Mucosa of rectum (tissue), 2 donors: ENCODE measurements around the gene TRMT112.

Experiments
- H3K27ac ChIP-seq, 2 donors: one replicate each; pipeline ENCODE4 v1.7.0; 2013; ENCODE audit warnings: inconsistent platforms in 2 of 2, low read depth in 2 of 2, low read length in 2 of 2
- H3K27me3 ChIP-seq, 2 donors: one replicate each; pipeline ENCODE4 v1.7.0; 2013; ENCODE audit warnings: low read length in 2 of 2; ENCODE audit not compliant: control insufficient read depth in 2 of 2, insufficient read depth in 2 of 2
- H3K36me3 ChIP-seq, 2 donors: one replicate each; pipeline ENCODE4 v1.7.0; 2013; ENCODE audit warnings: low read length in 2 of 2; ENCODE audit not compliant: control insufficient read depth in 2 of 2, insufficient read depth in 2 of 2
- H3K4me1 ChIP-seq, 2 donors: one replicate each; pipeline ENCODE4 v1.7.0; 2013; ENCODE audit warnings: low read length in 2 of 2, mild to moderate bottlenecking in 1 of 2; ENCODE audit not compliant: control insufficient read depth in 2 of 2, insufficient read depth in 2 of 2
- H3K4me3 ChIP-seq, 2 donors: one replicate each; pipeline ENCODE4 v1.7.0; 2013; ENCODE audit warnings: low read length in 2 of 2
- H3K9ac ChIP-seq, 2 donors: one replicate each; pipeline ENCODE4 v1.7.0; 2013; ENCODE audit warnings: low read length in 2 of 2, low read depth in 1 of 2, mild to moderate bottlenecking in 1 of 2
- H3K9me3 ChIP-seq, 2 donors: one replicate each; pipeline ENCODE4 v1.7.0; 2013; ENCODE audit warnings: low read length in 2 of 2; ENCODE audit not compliant: control insufficient read depth in 2 of 2
- donor health status: healthy.
- donor health status: Normal muscosa, but diverticular disease.

The TRMT112 gene

DNA sequence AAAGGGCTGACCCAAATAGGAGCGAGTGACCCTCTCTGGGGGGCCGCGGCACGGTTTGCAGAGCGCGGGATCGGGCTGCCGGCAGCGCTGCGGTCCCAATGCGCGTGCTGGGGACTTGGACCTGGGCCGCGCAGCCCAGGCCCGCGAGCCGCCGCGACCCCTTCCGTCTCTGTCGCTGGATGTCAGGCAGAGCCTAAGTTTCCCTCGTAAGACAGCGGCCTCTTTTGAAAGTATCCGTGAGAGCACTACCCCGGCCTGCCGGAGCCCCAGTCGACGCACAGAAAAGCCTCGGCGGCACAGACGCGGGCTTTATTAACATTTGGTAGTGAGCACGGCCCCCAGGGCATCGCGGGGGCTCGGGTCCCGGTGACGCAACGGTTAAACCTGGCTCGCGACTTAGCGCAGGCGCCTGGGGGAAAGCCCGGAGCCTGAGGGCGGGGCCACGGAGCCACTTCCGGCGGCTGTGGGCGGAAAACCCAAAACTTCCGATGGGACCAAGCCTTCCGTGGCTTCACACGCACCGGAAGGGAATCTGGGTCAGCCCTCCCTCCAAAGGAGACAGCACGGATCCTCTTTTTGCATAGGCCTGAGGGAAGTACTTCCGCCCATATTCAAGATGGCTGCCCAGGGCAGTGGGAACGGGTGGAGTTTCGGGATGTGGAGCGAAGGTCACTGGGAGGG, 47.7 kb downstream of the TRMT112 start:
- H3K4me1 ChIP-seq, result peaks cover 32 to 39% of the 10 kb centered on the region in 2 donors
- peaks cover 16% of the 10 kb centered on the region in 2 donors for H3K36me3 ChIP-seq
- peak overlapping the region; percentile 96 to 98 for H3K27ac ChIP-seq
- no peaks in the 10 kb centered on the region for H3K9me3 ChIP-seq
- H3K9ac ChIP-seq, result peak overlapping the region; percentile 84 to 92
- H3K4me3 ChIP-seq, result peak overlapping the region; percentile 83 to 96
- no peaks in the 10 kb centered on the region for H3K27me3 ChIP-seq

DNA sequence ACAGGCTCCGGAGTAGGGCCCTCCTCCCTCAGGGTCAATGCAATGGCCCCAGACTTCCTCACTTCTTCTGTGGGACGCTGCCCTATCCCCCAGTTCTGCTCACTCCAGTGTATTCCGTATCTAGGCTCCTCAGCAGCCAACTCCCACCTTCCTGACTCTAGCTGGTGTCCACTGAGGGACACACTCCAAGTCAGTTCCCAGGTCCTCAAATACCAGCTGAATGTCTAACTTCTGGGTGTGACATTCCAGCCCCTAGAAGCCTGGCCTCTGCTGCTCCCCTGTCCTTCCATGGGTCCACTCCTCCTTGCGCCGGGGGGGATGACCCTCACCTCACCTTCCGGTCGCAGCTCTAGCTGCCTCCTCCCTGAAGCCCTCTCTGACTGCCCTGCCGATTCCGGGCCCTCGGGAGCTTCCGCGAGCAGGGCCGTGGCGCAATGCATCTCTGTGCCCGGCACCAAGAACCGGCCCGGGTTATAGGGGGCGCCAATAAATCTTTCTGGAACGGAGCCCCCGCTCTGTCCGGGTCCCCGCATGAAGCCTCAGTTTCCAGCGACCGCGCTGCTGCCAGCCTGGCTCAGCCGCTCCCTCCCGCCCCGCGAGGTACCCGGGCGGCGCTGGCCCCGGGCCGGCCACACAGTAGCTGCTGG, 48.3 kb downstream of the TRMT112 start:
- H3K4me1 ChIP-seq, result peaks cover 32 to 38% of the 10 kb centered on the region in 2 donors
- no peaks in the 10 kb centered on the region for H3K27me3 ChIP-seq
- H3K9ac ChIP-seq, result peak overlapping the region; percentile 84 to 92
- H3K4me3 ChIP-seq, result peak overlapping the region; percentile 83 to 96
- peak overlapping the region; percentile 96 to 98 for H3K27ac ChIP-seq
- no peaks in the 10 kb centered on the region for H3K9me3 ChIP-seq
- peaks cover 18 to 23% of the 10 kb centered on the region in 2 donors for H3K36me3 ChIP-seq

DNA sequence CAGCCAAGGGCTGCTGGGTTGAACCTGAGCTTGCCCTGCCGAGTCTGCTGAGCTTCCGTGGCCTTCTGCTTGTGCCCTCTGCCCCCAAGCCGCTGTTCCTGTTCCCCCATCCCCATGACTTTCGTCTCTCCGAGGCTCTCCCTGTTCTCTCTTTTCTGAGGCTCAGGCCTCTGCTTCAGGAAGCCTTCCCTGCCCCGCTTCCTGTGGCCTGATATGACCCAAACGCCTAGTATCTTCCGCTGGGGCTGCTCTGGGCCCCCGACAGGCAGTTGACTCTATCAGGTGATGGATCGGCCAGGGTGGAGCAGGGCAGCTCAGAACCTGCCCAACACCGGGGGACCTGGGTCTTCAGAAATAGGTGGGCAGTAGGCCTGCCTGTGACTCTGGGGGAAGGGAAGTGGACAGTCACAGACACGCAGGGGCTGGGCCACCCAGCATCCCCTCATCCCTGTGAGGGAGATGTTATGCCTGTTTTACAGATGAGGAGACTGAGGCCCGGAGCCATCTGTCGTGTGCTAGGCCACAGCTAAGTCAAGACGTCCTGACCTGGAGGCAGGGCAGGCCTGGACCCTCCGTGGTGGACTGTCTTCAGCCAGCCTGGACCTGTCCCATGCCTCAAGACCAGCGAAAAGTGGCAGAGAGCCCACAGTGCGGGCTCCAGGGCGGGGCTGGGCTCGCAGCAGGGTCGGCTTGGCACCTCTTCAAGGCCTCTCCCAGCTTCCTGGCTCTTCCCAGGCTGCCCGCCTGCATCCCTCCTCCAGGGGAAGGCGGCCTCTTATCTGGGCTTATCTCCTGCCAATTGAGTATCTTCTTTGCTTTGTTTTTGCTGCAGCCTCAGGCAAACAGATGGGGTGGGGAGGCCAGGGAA, 49.1 kb downstream of the TRMT112 start:
- H3K9me3 ChIP-seq, result no peaks in the 10 kb centered on the region
- H3K27ac ChIP-seq, result peak overlapping the region; percentile 96 to 98
- peaks cover 28 to 35% of the 10 kb centered on the region in 2 donors for H3K4me1 ChIP-seq
- H3K4me3 ChIP-seq, result peak overlapping the region; percentile 83 to 96
- peaks cover 24 to 29% of the 10 kb centered on the region in 2 donors for H3K36me3 ChIP-seq
- H3K27me3 ChIP-seq, result no peaks in the 10 kb centered on the region
- peak overlapping the region; percentile 84 to 92 for H3K9ac ChIP-seq

DNA sequence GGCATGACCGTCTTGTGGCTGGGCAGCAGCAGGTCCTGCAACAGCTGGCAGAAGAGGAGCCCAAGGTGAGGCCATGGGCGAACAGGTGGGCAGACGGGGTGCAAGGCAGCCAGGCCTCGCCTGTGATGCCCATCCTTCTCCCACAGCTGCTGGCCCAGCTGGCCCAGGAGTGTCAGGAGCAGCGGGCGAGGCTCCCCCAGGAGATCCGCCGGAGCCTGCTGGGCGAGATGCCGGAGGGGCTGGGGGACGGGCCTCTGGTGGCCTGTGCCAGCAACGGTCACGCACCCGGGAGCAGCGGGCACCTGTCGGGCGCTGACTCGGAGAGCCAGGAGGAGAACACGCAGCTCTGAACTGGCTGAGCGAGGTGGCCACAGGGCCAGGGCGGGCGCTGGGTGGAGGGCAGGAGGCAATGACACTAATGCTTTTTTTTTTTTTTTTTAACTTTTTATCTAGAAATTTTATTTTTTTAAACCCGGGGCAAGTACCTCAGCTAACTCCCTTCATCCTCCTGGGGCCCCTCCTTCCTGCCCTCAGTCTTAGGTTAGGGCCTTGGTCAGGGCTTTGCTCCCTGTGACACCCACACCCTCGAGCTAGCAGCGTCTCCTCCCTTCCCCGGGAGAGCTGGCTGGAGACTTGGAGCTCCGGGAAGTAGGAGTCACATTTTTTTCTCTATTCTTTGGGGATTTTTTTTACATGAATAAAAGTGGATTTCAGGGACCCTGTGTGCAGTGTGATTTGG, 50.0 kb downstream of the TRMT112 start:
- Histone ChIP-seq H3K4me3 (no peak overlapping the region), H3K4me1 (peaks cover 26 to 31% of the 10 kb centered on the region in 2 donors), H3K27ac (peak overlapping the region; percentile 96 to 98), H3K9me3 (no peaks in the 10 kb centered on the region), H3K27me3 (no peaks in the 10 kb centered on the region), H3K36me3 (peaks cover 32 to 38% of the 10 kb centered on the region in 2 donors), H3K9ac (peak overlapping the region in 1 of 2 donors; percentile 92)
